Endothelial cell (in vitro differentiated cells): ENCODE results near the gene GCN1. TPM values are rescaled to one million over a fixed set of nuclear protein-coding genes. Genes with fewer than 3 reads are reported as not detected.

Source experiments
- DNase-seq: peaks from one replicate; pipeline ENCODE4 v3.0.0; 2021; ENCODE audit warnings: low spot score
- H3K27ac Mint-ChIP-seq: one replicate; pipeline ENCODE4 v1.8.0; 2021; ENCODE audit warnings: mixed read lengths, inconsistent platforms; ENCODE audit not compliant: unreplicated experiment
- H3K27me3 Mint-ChIP-seq: one replicate; pipeline ENCODE4 v1.8.0; 2021; ENCODE audit warnings: mild to moderate bottlenecking, moderate library complexity, mixed read lengths, inconsistent platforms; ENCODE audit not compliant: unreplicated experiment
- H3K36me3 Mint-ChIP-seq: one replicate; pipeline ENCODE4 v1.8.0; 2021; ENCODE audit warnings: mild to moderate bottlenecking, low read depth, mixed read lengths, inconsistent platforms; ENCODE audit not compliant: unreplicated experiment
- H3K4me1 Mint-ChIP-seq: one replicate; pipeline ENCODE4 v1.8.0; 2021; ENCODE audit warnings: mild to moderate bottlenecking, mixed read lengths, inconsistent platforms; ENCODE audit not compliant: unreplicated experiment
- H3K4me3 Mint-ChIP-seq: one replicate; pipeline ENCODE4 v1.8.0; 2021; ENCODE audit warnings: mild to moderate bottlenecking, mixed read lengths, inconsistent platforms; ENCODE audit not compliant: unreplicated experiment
- H3K9me3 Mint-ChIP-seq: one replicate; pipeline ENCODE4 v1.8.0; 2021; ENCODE audit warnings: mixed read lengths, inconsistent platforms; ENCODE audit not compliant: unreplicated experiment
- CTCF ChIP-seq: fragments of 200-600 bp; sonication (generic); IDR thresholded peaks from one replicate; pipeline ENCODE4 v1.5.0; 2021; ENCODE audit warnings: antibody characterized with exemption; ENCODE audit not compliant: unreplicated experiment
- total RNA-seq: library from RNA; stranded (reverse); fragmentation: NEBNext Ultra II Directional; extraction: Animal tissue kit (Norgen Biotek cat#: 25700); gene quantifications from one replicate; pipeline ENCODE4 v1.2.1, GENCODE V29; 2021; ENCODE audit not compliant: unreplicated experiment

The GCN1 gene
- total RNA-seq, 1 donor from 2014 or later: 54.0 TPM

GRCh38 chr12:120093592-120094355 is 100.7 kb downstream of the GCN1 start:
- no peak for DNase-seq
- no peak overlapping the region for H3K27ac Mint-ChIP-seq
- H3K4me1 Mint-ChIP-seq: peaks cover 8% of the 10 kb centered on the region
- TF ChIP-seq CTCF: no peak
- H3K27me3 Mint-ChIP-seq: peaks cover 17% of the 10 kb centered on the region
- no peaks in the 10 kb centered on the region for H3K9me3 Mint-ChIP-seq
- no peak overlapping the region for H3K4me3 Mint-ChIP-seq
- H3K36me3 Mint-ChIP-seq: peaks cover 13% of the 10 kb centered on the region

- H3K36me3 Mint-ChIP-seq: peaks cover 13% of the 10 kb centered on the region
- TF ChIP-seq CTCF: no peak
- DNase-seq: no peak
- H3K9me3 Mint-ChIP-seq: no peaks in the 10 kb centered on the region
- peaks cover 8% of the 10 kb centered on the region for H3K4me1 Mint-ChIP-seq
- no peak overlapping the region for H3K4me3 Mint-ChIP-seq
- H3K27me3 Mint-ChIP-seq: peaks cover 17% of the 10 kb centered on the region
- no peak overlapping the region for H3K27ac Mint-ChIP-seq
Measured at GRCh38 chr12:120093336-120093591, 101.3 kb downstream of the GCN1 start.

GRCh38 chr12:120092551-120093335 is 101.8 kb downstream of the GCN1 start:
- no peak overlapping the region for H3K27ac Mint-ChIP-seq
- no peak for TF ChIP-seq CTCF
- H3K4me3 Mint-ChIP-seq: no peak overlapping the region
- no peaks in the 10 kb centered on the region for H3K9me3 Mint-ChIP-seq
- peaks cover 13% of the 10 kb centered on the region for H3K36me3 Mint-ChIP-seq
- H3K27me3 Mint-ChIP-seq: peaks cover 17% of the 10 kb centered on the region
- H3K4me1 Mint-ChIP-seq: peaks cover 8% of the 10 kb centered on the region
- DNase-seq: no peak

GRCh38 chr12:120091371-120092090 is 103.0 kb downstream of the GCN1 start:
- Mint-ChIP-seq H3K9me3 (no peaks in the 10 kb centered on the region), H3K4me3 (peak overlapping the region; percentile 10), H3K36me3 (peaks cover 13% of the 10 kb centered on the region), H3K27ac (peak overlapping the region; percentile 44), H3K4me1 (peaks cover 11% of the 10 kb centered on the region), H3K27me3 (peaks cover 18% of the 10 kb centered on the region)
- TF ChIP-seq CTCF: no peak
- DNase-seq: no peak
